HPDE6-E6E7 (cell line): ENCODE measurements around the gene TAF8.

Experiments used
- DNase-seq: peaks from one replicate; pipeline ENCODE4 v3.0.0; 2011; ENCODE audit warnings: missing footprints; ENCODE audit errors: extremely low spot score

TAF8 gene

DNA sequence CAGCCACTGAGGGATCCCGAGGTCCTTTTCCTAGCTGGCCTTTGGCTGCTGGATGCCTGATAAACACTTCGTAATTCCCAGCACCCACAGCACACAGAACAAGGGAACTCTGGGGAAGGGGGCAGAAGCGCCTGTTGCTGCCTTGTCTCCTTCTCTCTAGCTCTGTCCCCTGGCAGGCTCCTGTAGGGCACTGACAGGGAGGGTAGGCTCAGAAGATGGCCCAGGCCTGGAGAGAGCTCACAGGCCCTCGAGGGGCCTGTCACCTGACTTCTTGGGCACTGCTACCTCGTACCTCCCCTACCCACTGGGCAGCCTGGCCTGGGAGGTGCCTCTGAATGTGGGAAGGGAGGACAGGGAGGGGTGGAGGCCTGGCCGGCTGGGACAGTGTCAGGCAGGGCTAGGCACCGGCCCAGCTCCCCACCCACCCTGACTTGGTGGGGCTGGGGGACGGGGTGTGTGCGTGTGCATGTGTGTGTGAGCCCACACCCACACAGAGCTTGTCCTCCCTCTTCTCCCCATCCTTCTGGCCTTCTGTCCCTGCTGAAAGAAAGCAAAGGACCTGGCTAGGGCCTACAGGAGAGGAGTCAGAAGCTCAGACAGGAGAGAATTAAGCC, 74.0 kb downstream of the TAF8 start:
- no peak for DNase-seq

DNA sequence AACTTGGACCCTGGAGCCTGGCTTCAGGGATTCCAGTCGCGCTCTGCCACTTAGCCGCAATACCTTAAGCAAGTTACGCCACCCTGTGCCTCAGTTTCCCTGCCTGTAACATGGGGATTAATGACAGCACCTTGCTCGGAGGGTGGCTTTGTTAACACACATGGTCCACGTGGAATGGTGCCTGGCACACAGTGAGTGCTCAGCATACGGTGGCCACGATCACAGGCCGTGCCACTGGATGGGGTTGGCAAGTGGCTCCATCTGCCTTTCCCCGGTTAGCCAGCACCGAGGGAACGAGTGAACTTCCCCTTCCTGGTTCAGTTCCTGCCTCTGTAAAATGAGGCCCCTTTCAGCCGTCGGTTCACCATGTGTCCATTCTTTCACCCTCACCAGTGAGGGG, 74.9 kb downstream of the TAF8 start:
- DNase-seq, result no peak

DNA sequence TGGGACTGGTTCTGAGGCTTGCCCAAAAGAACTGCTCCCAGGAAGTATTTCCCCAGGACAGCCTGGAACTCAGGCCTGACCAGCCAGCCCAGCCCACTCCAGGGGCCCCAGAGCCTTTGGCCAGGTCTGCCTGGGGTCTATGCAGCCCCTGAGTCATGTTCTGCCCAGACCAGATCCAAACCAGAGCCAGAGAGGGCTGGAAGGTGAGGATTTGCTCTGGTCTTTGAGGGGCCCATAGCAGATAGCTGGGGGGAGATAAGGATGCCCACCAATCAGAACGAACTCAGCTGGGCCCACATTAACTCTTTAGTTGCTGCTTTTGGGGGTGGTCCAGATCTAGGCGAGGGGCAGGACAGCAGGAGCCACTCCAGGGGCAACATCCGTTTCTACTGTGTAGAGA, 75.3 kb downstream of the TAF8 start:
- DNase-seq, result no peak

GRCh38 chr6:42128460-42129359, 78.4 kb downstream of the TAF8 start:
- no peak for DNase-seq

GRCh38 chr6:42129360-42129676, 79.0 kb downstream of the TAF8 start:
- DNase-seq, result no peak

GRCh38 chr6:42131531-42131930, 81.2 kb downstream of the TAF8 start:
- DNase-seq, result no peak

- DNase-seq, result no peak
Measured at GRCh38 chr6:42133926-42134325, 83.6 kb downstream of the TAF8 start.

- no peak for DNase-seq
Measured at GRCh38 chr6:42135161-42135560, 84.8 kb downstream of the TAF8 start.

GRCh38 chr6:42135722-42136121, 85.4 kb downstream of the TAF8 start:
- no peak for DNase-seq

DNA sequence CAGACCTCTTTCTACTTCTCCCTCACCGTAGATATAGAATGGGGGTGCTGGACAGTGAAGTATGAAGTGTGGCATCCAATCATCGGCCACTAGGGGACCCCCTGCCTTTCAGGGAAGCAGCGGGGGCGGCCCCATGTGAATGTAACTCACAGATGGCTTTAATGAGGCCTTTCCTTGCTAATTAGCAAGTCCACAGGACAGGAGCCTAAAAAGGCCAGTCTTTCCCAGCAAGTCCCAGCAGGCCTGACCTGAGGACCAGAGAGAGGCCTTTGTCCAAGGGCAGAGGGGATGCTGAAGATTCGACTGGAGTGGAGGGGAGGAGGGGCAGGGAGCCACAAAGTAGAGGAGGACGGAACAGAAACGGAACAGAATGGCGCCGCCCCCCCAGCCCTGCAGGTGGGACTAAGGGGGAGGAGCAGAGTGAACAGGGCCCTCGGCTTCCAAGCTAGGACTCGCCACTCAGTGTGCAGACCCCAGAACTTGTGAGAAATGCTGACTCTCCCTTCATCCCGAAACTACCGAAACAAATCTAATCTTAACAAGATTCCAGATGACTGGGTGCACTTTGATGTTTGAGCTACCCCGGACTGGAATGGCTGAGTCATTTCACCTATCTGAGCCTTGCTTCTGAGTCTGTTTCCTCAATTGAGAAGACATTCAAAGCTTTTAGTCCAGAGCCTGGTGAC, 86.3 kb downstream of the TAF8 start:
- no peak for DNase-seq
